ENCODE measurements around the gene NFIB. TPM values are rescaled to one million over a fixed set of nuclear protein-coding genes. Genes with fewer than 3 reads are reported as not detected.

The NFIB gene
- polyA plus RNA-seq, 1 donor (not counting 4 experiments of a cell fraction or from before 2014, with no cell fraction given) = 8.9 TPM

GRCh38 chr9:14221558-14221957, 92.4 kb downstream of the NFIB start:
- no peaks in the 10 kb centered on the region for H3K36me3 ChIP-seq (ENCODE audit: control insufficient read depth in 2 of 2, extremely low read depth in 1 of 2, insufficient read depth in 2 of 2, low read length in 2 of 2)
- H4K20me1 ChIP-seq (ENCODE audit: control insufficient read depth, extremely low read depth, insufficient read depth, low read length) = no peaks in the 10 kb centered on the region
- peaks cover 17% of the 10 kb centered on the region for H3K79me2 ChIP-seq (ENCODE audit: control insufficient read depth, insufficient read depth, low read length)
- H3K4me3 ChIP-seq (ENCODE audit: control insufficient read depth in 2 of 3, extremely low read depth in 1 of 3, insufficient read depth in 2 of 3, low read depth in 1 of 3, low read length in 3 of 3) = peak overlapping the region in 1 of 3 experiments; percentile 3
- H3K4me1 ChIP-seq (ENCODE audit: control insufficient read depth, extremely low read depth, insufficient read depth, low read length) = peaks cover 17% of the 10 kb centered on the region
- TF ChIP-seq EZH2 (IDR thresholded peaks at IDR 0.05; ENCODE audit: low read length) (no peak), CTCF (optimal IDR thresholded peaks at IDR 0.05 in 1 of 3, IDR thresholded peaks at IDR 0.05 in 1 of 3, conservative IDR thresholded peaks at IDR 0.05 in 1 of 3; ENCODE audit: extremely low read depth in 1 of 3, insufficient read depth in 2 of 3, low read length in 3 of 3) (no peak)
- peak overlapping the region; percentile 68 for H3K4me2 ChIP-seq (ENCODE audit: control insufficient read depth, extremely low read depth, insufficient read depth, low read depth, low read length)
- no peak overlapping the region for H3K9ac ChIP-seq (ENCODE audit: control insufficient read depth, extremely low read depth, insufficient read depth, low read length)
- peak; percentile 73 for DNase-seq (ENCODE audit: low read depth, low spot score)
- H3K9me3 ChIP-seq (ENCODE audit: control insufficient read depth, low read depth, low read length) = no peaks in the 10 kb centered on the region
- peak; percentile 88 for FAIRE-seq
- H3K9me1 ChIP-seq (ENCODE audit: control insufficient read depth, extremely low read depth, insufficient read depth, low read length) = no peaks in the 10 kb centered on the region
- no peak overlapping the region for H3K27ac ChIP-seq (ENCODE audit: control insufficient read depth, insufficient read depth, low read length)
- no peaks in the 10 kb centered on the region for H3K27me3 ChIP-seq (ENCODE audit: control insufficient read depth, extremely low read depth, insufficient read depth, low read length)
- H2AFZ ChIP-seq (ENCODE audit: control insufficient read depth, low read length) = no peak overlapping the region
- dilution Hi-C loops (cut with MboI; ENCODE audit: extremely low pct_ligation_motif_present, low sequenced_read_pairs) = no loop called here

GRCh38 chr9:14221119-14221518, 92.8 kb downstream of the NFIB start:
- H3K9ac ChIP-seq (ENCODE audit: control insufficient read depth, extremely low read depth, insufficient read depth, low read length) = no peak overlapping the region
- TF ChIP-seq EZH2 (IDR thresholded peaks at IDR 0.05; ENCODE audit: low read length) = no peak
- no peak for TF ChIP-seq CTCF (optimal IDR thresholded peaks at IDR 0.05 in 1 of 3, IDR thresholded peaks at IDR 0.05 in 1 of 3, conservative IDR thresholded peaks at IDR 0.05 in 1 of 3; ENCODE audit: extremely low read depth in 1 of 3, insufficient read depth in 2 of 3, low read length in 3 of 3)
- peaks cover 19% of the 10 kb centered on the region for H3K79me2 ChIP-seq (ENCODE audit: control insufficient read depth, insufficient read depth, low read length)
- H4K20me1 ChIP-seq (ENCODE audit: control insufficient read depth, extremely low read depth, insufficient read depth, low read length) = no peaks in the 10 kb centered on the region
- no peak overlapping the region for H2AFZ ChIP-seq (ENCODE audit: control insufficient read depth, low read length)
- DNase-seq (ENCODE audit: low read depth, low spot score) (no peak), FAIRE-seq (no peak)
- no peak overlapping the region for H3K27ac ChIP-seq (ENCODE audit: control insufficient read depth, insufficient read depth, low read length)
- dilution Hi-C loops (cut with MboI; ENCODE audit: extremely low pct_ligation_motif_present, low sequenced_read_pairs) = no loop called here
- no peaks in the 10 kb centered on the region for H3K9me1 ChIP-seq (ENCODE audit: control insufficient read depth, extremely low read depth, insufficient read depth, low read length)
- no peaks in the 10 kb centered on the region for H3K9me3 ChIP-seq (ENCODE audit: control insufficient read depth, low read depth, low read length)
- peaks cover 19% of the 10 kb centered on the region for H3K4me1 ChIP-seq (ENCODE audit: control insufficient read depth, extremely low read depth, insufficient read depth, low read length)
- H3K27me3 ChIP-seq (ENCODE audit: control insufficient read depth, extremely low read depth, insufficient read depth, low read length) = no peaks in the 10 kb centered on the region
- H3K4me2 ChIP-seq (ENCODE audit: control insufficient read depth, extremely low read depth, insufficient read depth, low read depth, low read length) = peak overlapping the region; percentile 68
- H3K4me3 ChIP-seq (ENCODE audit: control insufficient read depth in 2 of 3, extremely low read depth in 1 of 3, insufficient read depth in 2 of 3, low read depth in 1 of 3, low read length in 3 of 3) = no peak overlapping the region
- H3K36me3 ChIP-seq (ENCODE audit: control insufficient read depth in 2 of 2, extremely low read depth in 1 of 2, insufficient read depth in 2 of 2, low read length in 2 of 2) = no peaks in the 10 kb centered on the region

All from keratinocyte (primary cell).